Central memory CD8-positive, alpha-beta T cell (primary cell): ENCODE results near the gene RIMS1.
"Not testable (repeated sequence)": the region's sequence is repeated elsewhere in the genome, so short reads cannot be mapped to it uniquely, and the experiment has no call there.

Source experiments
- ATAC-seq: fragments of 150-1000 bp; cut with Tn5 transposase; replicated peaks from 2 replicates; pipeline ENCODE4 v1.10.0; 2022; ENCODE audit warnings: mild to moderate bottlenecking, moderate FRiP score, moderate number of reproducible peaks; ENCODE audit not compliant: poor library complexity, severe bottlenecking; ENCODE audit errors: extremely low read depth
- DNase-seq, 2 donors: peaks; one replicate each; pipeline ENCODE4 v3.0.0; 2021; ENCODE audit warnings: low spot score in 2 of 2
- H3K27ac Mint-ChIP-seq: one replicate; pipeline ENCODE4 v1.8.0; 2022; ENCODE audit warnings: low read depth, mild to moderate bottlenecking, moderate library complexity, mixed read lengths
- H3K27me3 Mint-ChIP-seq: one replicate; pipeline ENCODE4 v1.8.0; 2022; ENCODE audit warnings: mixed read lengths
- H3K36me3 Mint-ChIP-seq: one replicate; pipeline ENCODE4 v1.8.0; 2022; ENCODE audit warnings: mild to moderate bottlenecking, moderate library complexity, mixed read lengths; ENCODE audit not compliant: insufficient read depth
- H3K4me1 Mint-ChIP-seq: one replicate; pipeline ENCODE4 v1.8.0; 2022; ENCODE audit warnings: mixed read lengths
- H3K4me3 Mint-ChIP-seq: one replicate; pipeline ENCODE4 v1.8.0; 2022; ENCODE audit warnings: mild to moderate bottlenecking, moderate library complexity, mixed read lengths
- H3K9me3 Mint-ChIP-seq: one replicate; pipeline ENCODE4 v1.8.0; 2022; ENCODE audit warnings: mixed read lengths

The RIMS1 gene

DNA sequence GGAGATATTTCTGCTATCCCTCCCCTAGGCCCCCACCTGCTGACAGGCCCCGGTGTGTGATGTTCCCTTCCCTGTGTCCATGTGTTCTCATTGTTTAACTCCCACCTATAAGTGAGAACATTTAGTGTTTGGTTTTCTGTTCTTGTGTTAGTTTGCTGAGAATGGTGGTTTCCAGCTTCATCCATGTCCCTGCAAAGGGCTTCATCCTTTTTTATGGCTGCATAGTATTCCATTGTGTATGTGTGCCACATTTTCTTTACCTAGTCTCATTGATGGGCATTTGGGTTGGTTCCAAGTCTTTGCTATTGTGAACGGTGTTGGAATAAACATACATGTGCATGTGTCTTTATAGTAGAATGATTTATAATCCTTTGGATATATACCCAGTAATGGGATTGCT is 448.9 kb downstream of the RIMS1 start:
- not testable (repeated sequence) for ATAC-seq, H3K4me1 Mint-ChIP-seq, H3K36me3 Mint-ChIP-seq, H3K9me3 Mint-ChIP-seq, H3K27ac Mint-ChIP-seq, H3K4me3 Mint-ChIP-seq, H3K27me3 Mint-ChIP-seq, DNase-seq

DNA sequence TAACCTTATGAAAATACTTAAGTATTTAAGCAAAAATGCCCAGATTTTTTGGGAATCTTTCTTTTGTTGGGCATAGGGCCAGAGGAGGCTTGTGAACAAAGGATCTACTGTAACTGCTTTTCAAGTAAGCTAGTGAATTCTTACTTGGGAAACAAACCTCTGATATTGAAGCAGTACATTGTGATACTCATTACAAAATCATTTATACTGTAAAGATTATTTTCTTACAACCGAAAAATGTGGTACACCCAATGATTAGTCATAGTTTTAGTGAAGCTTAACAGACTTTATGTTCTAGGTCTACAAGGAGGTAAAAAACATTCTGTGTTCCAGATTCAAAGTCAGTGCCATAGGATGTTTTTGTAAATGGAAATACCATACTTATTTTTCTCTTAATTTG is 462.6 kb downstream of the RIMS1 start:
- Mint-ChIP-seq H3K27ac (no peak overlapping the region), H3K4me1 (no peaks in the 10 kb centered on the region), H3K27me3 (no peaks in the 10 kb centered on the region), H3K36me3 (no peaks in the 10 kb centered on the region), H3K9me3 (no peaks in the 10 kb centered on the region), H3K4me3 (no peak overlapping the region)
- ATAC-seq (no peak), DNase-seq (no peak)

DNA sequence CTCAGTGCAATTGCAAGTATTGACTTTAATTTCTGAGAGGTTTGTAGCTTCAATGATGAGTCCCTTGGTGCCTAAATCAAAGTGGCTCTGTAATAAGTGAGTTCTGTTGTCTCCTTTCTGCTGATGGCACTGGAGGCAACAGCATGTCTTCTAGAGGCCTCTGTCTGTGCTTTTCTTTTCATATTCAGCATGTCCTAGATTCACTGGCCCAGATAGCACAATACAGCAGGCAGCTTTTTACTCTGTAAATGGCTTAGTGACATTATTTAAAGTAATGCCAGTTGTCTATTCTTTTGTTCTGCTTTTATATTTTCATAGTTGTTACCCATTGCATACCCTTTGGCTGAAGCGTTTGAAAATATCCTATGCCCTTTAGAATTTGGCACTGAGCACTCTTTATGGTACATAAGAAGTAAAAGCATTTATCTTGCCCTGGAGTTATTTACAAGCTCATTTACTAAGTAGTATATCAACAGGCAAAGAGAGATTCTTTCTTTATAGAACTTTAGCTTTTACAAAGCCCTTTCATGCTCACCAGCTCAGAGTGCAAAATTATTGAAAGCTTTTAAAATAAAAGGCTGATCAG is 464.0 kb downstream of the RIMS1 start:
- ATAC-seq = no peak
- no peaks in the 10 kb centered on the region for H3K9me3 Mint-ChIP-seq
- H3K27me3 Mint-ChIP-seq = no peaks in the 10 kb centered on the region
- H3K4me3 Mint-ChIP-seq = no peak overlapping the region
- no peaks in the 10 kb centered on the region for H3K36me3 Mint-ChIP-seq
- no peaks in the 10 kb centered on the region for H3K4me1 Mint-ChIP-seq
- no peak for DNase-seq
- no peak overlapping the region for H3K27ac Mint-ChIP-seq

DNA sequence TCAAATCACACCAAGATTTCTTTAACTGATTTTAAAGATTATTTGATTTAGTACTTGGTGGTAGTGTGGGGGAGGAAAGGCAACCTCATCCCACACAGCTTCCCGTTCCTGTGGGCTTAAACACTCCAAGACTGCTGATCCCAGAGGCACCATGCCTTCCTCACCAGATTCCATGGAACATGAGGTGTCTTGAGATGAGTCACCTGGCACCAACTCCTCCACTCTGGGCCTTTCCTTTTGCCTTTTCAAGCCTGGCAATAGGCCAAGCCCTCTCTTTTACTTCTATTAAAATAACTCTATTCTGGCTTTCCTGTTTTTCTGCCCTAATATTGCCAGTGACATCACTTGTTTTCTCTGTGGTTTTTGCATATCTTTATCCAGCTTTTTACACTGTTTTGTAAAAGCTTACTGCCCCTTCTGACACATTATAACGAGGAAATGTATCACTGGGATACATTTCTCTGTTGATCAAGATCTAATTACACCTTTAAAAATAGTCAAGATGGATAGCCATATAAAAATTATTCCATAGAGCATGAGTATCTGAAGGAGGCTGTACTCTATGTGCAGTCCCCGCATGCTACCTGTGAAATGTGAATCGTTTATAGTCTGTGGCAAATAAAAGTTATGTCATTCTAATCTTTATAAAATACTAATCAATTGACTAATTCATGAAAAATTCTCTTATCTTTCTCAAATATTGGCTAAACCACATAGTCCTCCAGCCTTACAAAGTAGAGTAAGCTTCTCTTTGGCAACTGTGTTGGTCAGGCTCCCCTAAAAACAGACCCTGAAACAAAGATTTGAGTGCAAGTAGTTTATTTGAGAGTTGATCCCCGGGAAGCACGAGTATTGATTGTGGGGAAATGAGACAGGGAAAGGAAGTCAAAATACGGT is 477.7 kb downstream of the RIMS1 start:
- Mint-ChIP-seq H3K4me1 (no peaks in the 10 kb centered on the region), H3K36me3 (no peaks in the 10 kb centered on the region), H3K4me3 (no peak overlapping the region), H3K27ac (no peak overlapping the region), H3K9me3 (no peaks in the 10 kb centered on the region), H3K27me3 (peaks cover 16% of the 10 kb centered on the region)
- ATAC-seq = no peak
- DNase-seq = no peak

DNA sequence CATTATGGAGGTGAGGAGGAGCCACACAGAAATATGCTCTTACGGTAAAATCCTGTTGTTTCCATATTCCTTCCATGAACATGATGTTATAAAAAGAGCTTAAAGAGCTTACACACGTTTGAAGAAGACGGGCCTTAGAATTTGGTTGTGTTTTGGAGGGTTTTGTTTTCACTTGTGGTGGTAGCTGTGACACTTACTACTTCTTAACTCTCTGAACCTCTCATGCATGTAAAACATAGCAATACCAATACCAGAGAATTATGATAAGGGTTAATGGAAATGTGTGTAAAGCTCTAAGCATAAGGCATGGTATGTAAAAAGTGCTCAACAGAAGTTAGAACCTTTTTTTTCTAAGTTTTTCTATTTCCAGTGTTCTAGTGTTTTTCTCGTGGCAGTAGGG is 479.4 kb downstream of the RIMS1 start:
- no peak overlapping the region for H3K27ac Mint-ChIP-seq
- no peak overlapping the region for H3K4me3 Mint-ChIP-seq
- ATAC-seq = no peak

DNA sequence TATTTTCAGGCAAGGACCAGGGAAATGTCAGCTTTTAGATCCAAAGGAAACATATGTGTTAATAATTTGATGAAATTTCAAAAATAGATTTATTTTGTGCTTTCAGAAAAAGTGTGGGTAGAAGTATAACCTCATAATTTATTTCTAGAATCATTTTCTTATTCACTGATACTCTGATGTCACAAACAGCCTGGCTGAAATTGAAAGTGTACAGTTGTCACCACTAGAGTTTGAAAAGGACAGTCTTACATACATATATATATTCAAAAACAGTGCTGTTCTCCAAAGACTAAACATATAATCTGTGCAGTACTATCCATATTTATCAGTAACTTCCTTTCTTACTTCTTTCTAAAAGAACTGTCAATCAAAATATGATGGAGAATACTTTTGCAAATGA is 481.1 kb downstream of the RIMS1 start:
- Mint-ChIP-seq H3K4me3 (no peak overlapping the region), H3K4me1 (no peaks in the 10 kb centered on the region), H3K27ac (no peak overlapping the region), H3K36me3 (no peaks in the 10 kb centered on the region), H3K27me3 (peaks cover 17% of the 10 kb centered on the region), H3K9me3 (no peaks in the 10 kb centered on the region)
- DNase-seq = no peak
- ATAC-seq = no peak

More for the DNA sequence above, 479.4 kb downstream of the RIMS1 start:
- no peaks in the 10 kb centered on the region for H3K4me1 Mint-ChIP-seq
- H3K9me3 Mint-ChIP-seq = no peaks in the 10 kb centered on the region
- no peak for DNase-seq
- no peaks in the 10 kb centered on the region for H3K36me3 Mint-ChIP-seq
- peaks cover 17% of the 10 kb centered on the region for H3K27me3 Mint-ChIP-seq

DNA sequence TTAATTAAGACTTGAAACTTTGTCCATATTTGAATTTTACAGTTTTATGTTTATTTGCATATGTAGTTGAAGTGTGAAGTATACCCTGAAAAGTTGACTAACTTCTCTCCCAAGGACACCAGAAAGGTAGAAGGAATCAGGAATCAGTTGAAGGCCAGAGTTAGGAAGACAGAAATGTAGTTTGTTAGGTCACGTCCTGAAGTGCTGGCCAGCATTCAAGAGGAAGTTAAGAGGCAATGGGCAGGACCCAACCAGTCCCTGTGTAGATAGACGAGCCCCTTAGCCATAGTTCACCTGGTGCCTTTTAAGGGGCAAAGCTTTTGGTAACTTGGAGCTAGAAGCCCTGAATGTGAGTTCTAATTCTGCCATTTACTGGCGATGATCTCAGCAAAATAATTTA is 485.1 kb downstream of the RIMS1 start:
- Mint-ChIP-seq H3K27ac (no peak overlapping the region), H3K4me3 (no peak overlapping the region), H3K4me1 (no peaks in the 10 kb centered on the region), H3K36me3 (no peaks in the 10 kb centered on the region), H3K27me3 (peaks cover 35% of the 10 kb centered on the region), H3K9me3 (no peaks in the 10 kb centered on the region)
- DNase-seq (no peak), ATAC-seq (no peak)

DNA sequence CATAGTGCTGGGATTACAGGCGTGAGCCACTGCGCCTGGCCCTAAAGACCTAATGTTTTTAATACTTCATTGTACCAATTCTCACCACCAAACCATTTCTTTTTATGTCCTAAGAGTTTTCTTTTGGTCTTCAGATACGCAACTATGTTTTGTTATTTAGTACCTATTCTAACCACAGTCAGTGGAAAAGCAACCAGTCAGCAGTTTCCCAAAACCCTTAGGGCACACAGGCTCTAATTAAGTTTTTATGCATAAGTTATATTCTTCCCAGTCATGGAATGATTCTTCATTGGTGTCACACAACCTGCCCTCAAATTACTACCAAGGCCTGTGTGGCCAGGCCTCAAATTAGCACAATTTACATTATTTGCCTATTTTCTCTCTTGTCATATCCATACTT is 487.8 kb downstream of the RIMS1 start:
- no peak for ATAC-seq

DNA sequence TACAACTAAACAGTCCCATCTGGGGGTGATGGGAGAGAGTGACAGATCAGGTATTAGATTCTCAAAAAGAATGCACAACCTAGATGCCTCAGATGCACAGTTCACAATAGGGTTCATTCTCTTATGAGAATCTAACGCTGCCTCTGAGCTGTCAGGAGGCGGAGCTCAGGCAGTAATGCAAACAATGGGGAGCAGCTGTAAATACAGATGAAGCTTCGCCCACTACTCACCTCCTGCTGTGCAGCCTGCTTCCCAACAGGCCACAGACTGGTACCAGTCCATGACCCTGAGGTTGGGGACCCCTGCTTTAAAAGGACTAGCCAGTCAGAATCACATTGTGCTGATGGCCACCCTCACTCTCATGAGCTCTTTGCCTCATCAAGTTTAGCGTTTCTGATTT is 488.5 kb downstream of the RIMS1 start:
- Mint-ChIP-seq H3K4me3 (no peak overlapping the region), H3K4me1 (no peaks in the 10 kb centered on the region), H3K36me3 (no peaks in the 10 kb centered on the region), H3K9me3 (no peaks in the 10 kb centered on the region), H3K27me3 (peaks cover 23% of the 10 kb centered on the region), H3K27ac (no peak overlapping the region)
- ATAC-seq (no peak), DNase-seq (no peak)

More for the DNA sequence above, 487.8 kb downstream of the RIMS1 start:
- Mint-ChIP-seq H3K27ac (no peak overlapping the region), H3K4me3 (no peak overlapping the region), H3K9me3 (no peaks in the 10 kb centered on the region), H3K4me1 (no peaks in the 10 kb centered on the region), H3K36me3 (no peaks in the 10 kb centered on the region), H3K27me3 (peaks cover 24% of the 10 kb centered on the region)
- DNase-seq = no peak

DNA sequence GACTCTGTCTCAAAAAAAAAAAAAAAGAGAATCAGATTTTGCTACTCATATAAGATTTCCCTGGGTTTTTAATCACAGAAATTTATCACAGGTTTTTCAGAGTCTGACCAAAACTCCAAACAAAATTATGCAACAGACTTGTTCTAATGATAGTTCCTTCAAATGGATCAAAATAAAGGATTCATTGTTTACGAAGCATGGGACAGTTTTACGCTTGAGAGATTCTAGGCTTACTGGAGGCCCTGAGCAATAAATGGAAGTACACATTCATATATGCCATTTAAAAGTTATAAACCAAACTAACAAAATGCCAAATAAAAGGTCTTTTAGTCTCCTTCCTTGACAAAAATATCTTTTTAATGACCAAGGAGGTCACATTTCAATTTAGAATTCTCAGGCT is 490.4 kb downstream of the RIMS1 start:
- H3K27ac Mint-ChIP-seq = no peak overlapping the region
- ATAC-seq = no peak
- H3K4me1 Mint-ChIP-seq = no peaks in the 10 kb centered on the region
- no peaks in the 10 kb centered on the region for H3K9me3 Mint-ChIP-seq
- H3K27me3 Mint-ChIP-seq = peaks cover 23% of the 10 kb centered on the region
- no peaks in the 10 kb centered on the region for H3K36me3 Mint-ChIP-seq
- no peak for DNase-seq
- H3K4me3 Mint-ChIP-seq = no peak overlapping the region

DNA sequence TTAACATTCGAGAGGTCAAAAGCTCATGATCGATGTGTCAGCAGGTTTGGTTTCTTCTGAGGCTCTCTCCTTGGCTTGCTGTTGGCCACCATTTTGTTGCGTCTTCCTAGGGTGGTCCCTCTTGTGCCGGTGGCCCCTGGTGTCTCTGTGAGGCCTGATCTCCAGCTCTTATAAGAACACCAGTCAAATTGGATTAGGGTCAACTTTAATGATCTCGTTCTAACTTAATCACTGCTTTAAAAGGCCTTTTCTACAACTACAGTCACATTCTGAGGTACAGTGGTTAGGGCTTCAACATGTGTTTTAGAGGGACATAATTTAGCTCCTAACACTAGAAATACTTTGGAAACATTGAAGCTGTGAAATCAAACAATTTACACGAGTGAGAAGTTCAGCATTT is 494.7 kb downstream of the RIMS1 start:
- Mint-ChIP-seq H3K4me1 (no peaks in the 10 kb centered on the region), H3K27ac (no peak overlapping the region)

DNA sequence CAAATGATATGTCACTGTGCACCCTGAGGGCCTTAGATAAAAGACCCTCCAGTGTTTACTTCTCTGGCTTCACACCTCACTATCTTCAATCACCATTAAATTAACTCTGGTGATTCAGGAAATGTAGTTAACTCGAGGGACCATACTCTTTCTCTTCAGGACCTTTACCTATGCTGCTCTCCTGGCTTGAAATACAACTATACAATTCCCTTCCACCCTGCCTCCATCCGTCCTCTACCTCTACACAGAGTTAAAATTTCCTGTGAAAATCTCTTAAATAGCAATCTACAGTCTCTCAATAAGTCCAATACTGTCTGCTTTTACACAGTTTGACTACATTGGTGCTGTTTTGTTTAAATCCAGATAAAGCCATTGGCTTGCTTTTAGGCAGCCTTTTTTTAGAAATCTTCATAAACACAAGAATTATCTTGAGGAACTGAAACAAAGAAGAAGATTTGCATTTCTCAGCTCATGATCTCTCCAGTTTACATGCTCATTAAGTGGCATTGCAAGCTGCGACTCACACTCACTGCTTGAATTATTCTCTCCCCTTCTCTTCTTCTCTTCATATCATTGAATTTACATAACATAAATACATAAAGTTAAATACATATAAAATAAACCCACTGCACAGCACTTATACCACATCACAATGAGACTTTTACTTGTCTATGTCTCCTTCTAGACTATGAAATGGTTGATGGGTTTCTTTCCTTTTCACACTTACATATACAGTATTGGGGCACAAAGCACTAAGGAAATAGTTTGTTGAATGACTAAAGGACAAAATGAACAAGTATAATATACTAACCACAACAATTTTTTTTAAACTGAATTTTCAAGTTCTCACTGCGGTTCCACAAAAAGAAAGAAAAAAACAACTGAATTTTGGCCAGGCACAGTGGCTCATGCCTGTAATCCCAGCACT is 496.5 kb downstream of the RIMS1 start:
- Mint-ChIP-seq H3K36me3 (no peaks in the 10 kb centered on the region), H3K9me3 (no peaks in the 10 kb centered on the region), H3K27me3 (peaks cover 13% of the 10 kb centered on the region), H3K27ac (no peak overlapping the region), H3K4me3 (no peak overlapping the region), H3K4me1 (no peaks in the 10 kb centered on the region)
- ATAC-seq = no peak
- no peak for DNase-seq

More for the DNA sequence above, 494.7 kb downstream of the RIMS1 start:
- Mint-ChIP-seq H3K36me3 (no peaks in the 10 kb centered on the region), H3K27me3 (peaks cover 17% of the 10 kb centered on the region), H3K9me3 (no peaks in the 10 kb centered on the region), H3K4me3 (no peak overlapping the region)
- ATAC-seq (no peak), DNase-seq (no peak)
